ENCODE results near the gene ISG20.

The ISG20 gene

GRCh38 chr15:88695691-88696251 lies 57.0 kb downstream of the ISG20 start:
- peak; percentile 19 for DNase-seq

- DNase-seq = no peak
Measured at GRCh38 chr15:88696254-88696653, 57.4 kb downstream of the ISG20 start.

GRCh38 chr15:88697276-88697675 lies 58.5 kb downstream of the ISG20 start:
- no peak for DNase-seq

- DNase-seq = no peak
Measured at GRCh38 chr15:88699861-88700260, 61.0 kb downstream of the ISG20 start.

- no peak for DNase-seq
Measured at GRCh38 chr15:88700716-88701115, 61.9 kb downstream of the ISG20 start.

GRCh38 chr15:88701561-88702095 lies 62.8 kb downstream of the ISG20 start:
- DNase-seq = no peak

GRCh38 chr15:88702983-88703382 lies 64.2 kb downstream of the ISG20 start:
- DNase-seq = no peak

- DNase-seq = no peak
Measured at GRCh38 chr15:88703533-88703932, 64.7 kb downstream of the ISG20 start.

GRCh38 chr15:88704791-88705768 lies 66.3 kb downstream of the ISG20 start:
- DNase-seq = peak; percentile 69

GRCh38 chr15:88705769-88706165 lies 67.0 kb downstream of the ISG20 start:
- no peak for DNase-seq
